Cardiac muscle cell (in vitro differentiated cells and primary cell): ENCODE measurements around the gene HOXC10. TPM values are rescaled to one million over a fixed set of nuclear protein-coding genes. Genes with fewer than 3 reads are reported as not detected.

Source experiments
- DNase-seq, 2 donors: peaks; one replicate each; pipeline versions ENCODE4 v3.0.0 to v3.0.0-alpha.2; 2010 to 2017; ENCODE audit warnings: low read depth in 1 of 2, low spot score in 1 of 2
- H3K27ac ChIP-seq: fragments of 200-600 bp; sonication (generic); 2 replicates; pipeline ENCODE4 v1.5.1; 2016
- H3K27me3 ChIP-seq: fragments of 200-600 bp; sonication (generic); 2 replicates; pipeline ENCODE4 v1.6.0; 2016; ENCODE audit warnings: control low read depth
- H3K36me3 ChIP-seq: fragments of 200-600 bp; sonication (generic); 2 replicates; pipeline ENCODE4 v1.5.1; 2016; ENCODE audit warnings: control low read depth
- H3K4me1 ChIP-seq: fragments of 200-600 bp; sonication (generic); 2 replicates; pipeline ENCODE4 v1.8.1; 2017; ENCODE audit warnings: low read depth, mild to moderate bottlenecking, mixed run types
- H3K4me3 ChIP-seq: fragments of 200-600 bp; sonication (generic); 2 replicates; pipeline ENCODE4 v1.5.1; 2016; ENCODE audit warnings: mild to moderate bottlenecking
- H3K9me3 ChIP-seq: fragments of 200-600 bp; sonication (generic); 2 replicates; pipeline ENCODE4 v1.5.1; 2017; ENCODE audit warnings: low read depth, mild to moderate bottlenecking, control low read depth
- CTCF ChIP-seq: IDR thresholded peaks from 2 replicates; pipeline ENCODE4 v1.5.1; 2012; ENCODE audit warnings: low read depth, mild to moderate bottlenecking, low read length
- polyA plus RNA-seq: library from polyadenylated mRNA; unstranded; fragments of >200 nt; fragmentation: Nextera tagmentation; extraction: Ambion mirVana; gene quantifications from 2 replicates; pipeline ENCODE4 v1.2.1, GENCODE V29; 2016
- total RNA-seq: library from RNA; depleted of rRNA; stranded (reverse); fragments of >200 nt; gene quantifications from 2 replicates; pipeline ENCODE4 v1.2.3, GENCODE V29; 2016

The HOXC10 gene
- total and polyA plus RNA-seq, 2 experiments from 2014 or later: not detected

DNA sequence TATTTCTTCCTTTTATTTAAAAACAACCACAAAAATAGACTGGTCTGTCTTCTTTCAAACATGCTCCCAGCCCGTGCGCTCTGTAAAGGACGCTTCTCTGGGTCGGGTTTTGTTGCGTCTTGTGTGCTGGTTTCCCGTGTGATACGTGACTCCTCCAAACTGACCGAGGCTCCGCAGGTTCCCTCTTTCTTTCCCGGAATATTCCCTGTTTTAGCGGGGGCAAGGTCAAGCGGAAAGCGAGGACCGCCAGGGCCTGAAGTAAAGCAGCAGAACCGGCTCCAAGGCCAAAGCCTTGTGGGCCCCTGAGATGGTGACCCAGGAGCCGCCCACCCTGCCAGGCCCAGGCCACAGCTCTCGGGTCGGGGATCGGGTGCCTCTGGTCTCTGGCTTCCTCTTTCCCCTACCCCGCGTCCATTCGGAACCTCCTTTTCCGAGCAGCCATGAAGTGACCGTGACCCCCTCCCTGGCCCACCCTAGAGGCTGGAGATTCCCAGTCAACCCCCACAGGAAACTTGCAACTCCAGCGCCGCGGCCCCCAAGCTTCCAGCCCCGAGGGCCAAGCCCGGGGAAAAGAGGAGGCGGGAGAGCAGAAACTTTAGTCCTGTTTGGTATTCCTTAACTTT is 885 bp upstream of the HOXC10 start:
- Histone ChIP-seq H3K9me3 (no peaks in the 10 kb centered on the region), H3K27me3 (peaks cover 100% of the 10 kb centered on the region), H3K36me3 (no peaks in the 10 kb centered on the region), H3K27ac (no peak overlapping the region), H3K4me1 (no peaks in the 10 kb centered on the region), H3K4me3 (no peak overlapping the region)
- no peak for DNase-seq
- TF ChIP-seq CTCF: no peak

DNA sequence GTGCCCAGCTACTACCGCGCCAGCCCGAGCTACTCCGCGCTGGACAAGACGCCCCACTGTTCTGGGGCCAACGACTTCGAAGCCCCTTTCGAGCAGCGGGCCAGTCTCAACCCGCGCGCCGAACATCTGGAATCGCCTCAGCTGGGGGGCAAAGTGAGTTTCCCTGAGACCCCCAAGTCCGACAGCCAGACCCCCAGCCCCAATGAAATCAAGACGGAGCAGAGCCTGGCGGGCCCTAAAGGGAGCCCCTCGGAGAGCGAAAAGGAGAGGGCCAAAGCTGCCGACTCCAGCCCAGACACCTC is 697 bp downstream of the HOXC10 start:
- no peaks in the 10 kb centered on the region for H3K9me3 ChIP-seq
- H3K36me3 ChIP-seq: no peaks in the 10 kb centered on the region
- no peak overlapping the region for H3K4me3 ChIP-seq
- peaks cover 100% of the 10 kb centered on the region for H3K27me3 ChIP-seq
- no peaks in the 10 kb centered on the region for H3K4me1 ChIP-seq
- DNase-seq: no peak
- H3K27ac ChIP-seq: no peak overlapping the region
- TF ChIP-seq CTCF: no peak

DNA sequence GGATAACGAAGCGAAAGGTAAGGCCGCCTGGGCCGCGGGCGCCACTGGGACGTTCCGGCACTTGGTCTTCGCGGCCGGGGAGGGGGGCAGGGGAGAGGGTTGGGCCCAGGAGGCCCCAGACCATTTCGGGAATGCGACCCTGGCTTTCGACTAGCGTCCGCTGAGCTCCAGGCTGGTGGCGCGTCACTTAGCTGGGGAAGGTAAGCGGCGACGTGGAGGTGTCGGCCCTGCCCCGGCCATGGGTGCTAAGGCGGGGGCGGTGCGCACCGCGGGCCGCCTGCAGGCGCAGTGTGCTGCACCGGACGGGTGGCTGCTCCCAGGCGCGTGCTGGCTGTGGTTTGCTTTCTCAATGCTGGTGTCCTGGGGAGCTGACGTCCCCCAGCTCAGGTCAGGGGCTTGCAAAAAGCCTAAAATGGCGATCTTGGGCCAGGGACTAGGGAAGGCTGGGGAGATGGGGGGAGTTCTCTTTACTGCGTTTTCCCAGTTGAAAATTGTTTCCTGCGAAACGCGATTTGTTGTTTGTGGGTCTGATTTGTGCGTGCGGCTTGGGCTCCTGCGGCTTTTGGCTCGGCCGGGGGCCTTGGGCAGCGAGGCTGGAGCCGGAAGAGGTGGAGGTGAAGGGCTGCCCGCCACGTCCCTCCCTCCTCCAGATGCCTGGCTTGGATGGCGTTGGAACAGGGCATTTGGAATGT is 1.2 kb downstream of the HOXC10 start:
- no peaks in the 10 kb centered on the region for H3K4me1 ChIP-seq
- H3K9me3 ChIP-seq: no peaks in the 10 kb centered on the region
- TF ChIP-seq CTCF: no peak
- no peaks in the 10 kb centered on the region for H3K36me3 ChIP-seq
- H3K27me3 ChIP-seq: peaks cover 100% of the 10 kb centered on the region
- DNase-seq: no peak
- H3K4me3 ChIP-seq: no peak overlapping the region
- H3K27ac ChIP-seq: no peak overlapping the region

DNA sequence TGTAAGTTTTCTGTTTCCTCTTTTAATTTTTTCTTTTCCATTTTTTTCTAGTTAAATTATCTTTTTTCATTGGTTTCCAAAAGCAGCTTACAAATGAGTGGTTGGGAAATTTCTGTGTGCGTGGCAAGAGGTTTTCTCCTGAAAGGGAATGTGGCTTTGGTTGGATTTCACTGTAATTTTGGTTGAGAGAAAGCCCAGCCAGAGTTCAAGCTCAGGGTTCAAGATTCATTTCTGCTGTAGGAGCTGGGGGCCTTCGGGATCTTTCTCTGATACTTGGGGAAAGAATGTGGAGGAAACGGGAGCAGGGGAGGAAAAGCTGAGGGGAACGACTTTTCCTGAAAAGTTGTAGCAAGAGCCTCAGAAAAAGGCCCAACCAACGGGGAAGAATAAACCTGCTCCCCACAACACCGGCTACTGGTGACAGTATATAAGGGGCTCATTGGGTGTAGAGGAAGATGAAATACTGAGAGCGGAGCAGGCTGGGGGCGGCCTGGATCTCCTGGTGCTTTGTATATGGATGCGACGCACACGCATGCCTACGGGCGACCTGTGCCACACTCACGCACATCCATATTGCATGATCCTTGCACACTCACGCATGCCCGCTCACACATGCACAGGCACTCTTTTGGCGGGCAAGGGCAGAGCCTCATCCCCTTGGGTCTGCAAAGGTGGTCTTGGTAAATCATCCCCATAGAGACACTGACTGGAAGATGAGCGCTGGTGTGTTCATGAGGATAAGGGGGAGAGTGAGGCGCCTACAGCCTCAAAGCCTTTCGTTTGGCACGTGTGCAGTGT is 1.9 kb downstream of the HOXC10 start:
- TF ChIP-seq CTCF: no peak
- Histone ChIP-seq H3K36me3 (no peaks in the 10 kb centered on the region), H3K4me3 (no peak overlapping the region), H3K9me3 (no peaks in the 10 kb centered on the region), H3K4me1 (no peaks in the 10 kb centered on the region), H3K27me3 (peaks cover 100% of the 10 kb centered on the region), H3K27ac (no peak overlapping the region)
- no peak for DNase-seq

DNA sequence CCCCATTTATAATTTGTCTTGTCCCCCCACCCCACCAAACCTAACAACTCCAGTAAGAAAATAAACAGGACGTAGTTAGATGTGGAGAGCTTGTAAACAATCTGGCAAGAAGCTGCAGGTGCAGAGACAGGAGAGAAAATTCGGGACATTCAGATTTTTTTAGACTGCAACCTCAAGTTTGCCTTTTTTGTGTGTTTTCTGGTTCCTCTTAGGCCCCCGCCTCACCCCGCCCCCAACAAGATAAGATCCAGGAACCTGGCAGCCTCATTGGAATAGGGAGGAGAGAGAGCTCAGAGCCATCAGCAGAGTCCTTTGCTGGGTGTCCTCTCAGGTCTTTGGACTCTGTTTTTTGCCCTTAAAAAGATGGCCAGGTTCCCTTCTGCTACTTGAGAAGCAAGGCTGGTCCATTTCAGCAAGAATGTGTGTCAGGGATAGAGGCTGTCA is 2.9 kb downstream of the HOXC10 start:
- no peak overlapping the region for H3K27ac ChIP-seq
- H3K4me1 ChIP-seq: no peaks in the 10 kb centered on the region
- no peaks in the 10 kb centered on the region for H3K9me3 ChIP-seq
- peaks cover 100% of the 10 kb centered on the region for H3K27me3 ChIP-seq
- H3K4me3 ChIP-seq: no peak overlapping the region
- H3K36me3 ChIP-seq: no peaks in the 10 kb centered on the region
- DNase-seq: no peak
- no peak for TF ChIP-seq CTCF
